PC-9 (cell line): ENCODE data around the gene ZNF484. TPM values are rescaled to one million over a fixed set of nuclear protein-coding genes. Genes with fewer than 3 reads are reported as not detected.
"Not testable (repeated sequence)": the region's sequence is repeated elsewhere in the genome, so short reads cannot be mapped to it uniquely, and the experiment has no call there.

Experiments used
- BruUV-seq: library from RNA; stranded (reverse); fragments of 400-500 nt; replicated peaks from 2 replicates; lab custom pipeline; 2021; lab: Mats Ljungman, UMichigan
- CTCF ChIA-PET: fragments of 300-600 bp; sonication (Branson Sonifier 250); formaldehyde crosslinking; loops from one replicate; lab custom pipeline; 2022; ENCODE audit warnings: antibody characterized with exemption; lab: Charles Lee
- POLR2A ChIA-PET: fragments of 300-600 bp; sonication (Branson Sonifier 250); formaldehyde crosslinking; loops from one replicate; lab custom pipeline; 2022; ENCODE audit warnings: antibody characterized with exemption; ENCODE audit not compliant: unreplicated experiment; lab: Charles Lee
- DNase-seq, 2 experiments: peaks; one replicate each; pipeline versions ENCODE4 v3.0.0 to v3.0.0-alpha.2; 2015 to 2022; ENCODE audit warnings: mixed read lengths in 1 of 2
- H2AFZ ChIP-seq: fragments of 200-600 bp; sonication (generic); 2 replicates; pipeline ENCODE4 v1.8.1; 2017; ENCODE audit warnings: antibody characterized with exemption
- H3F3A ChIP-seq: fragments of 200-600 bp; sonication (generic); 2 replicates; pipeline ENCODE4 v1.8.1; 2017; ENCODE audit warnings: antibody characterized with exemption, mild to moderate bottlenecking, low read depth; ENCODE audit not compliant: insufficient read depth
- H3K27ac ChIP-seq: fragments of 200-600 bp; sonication (generic); 2 replicates; pipeline ENCODE4 v1.6.1; 2016; ENCODE audit warnings: mixed run types
- H3K27me3 ChIP-seq: fragments of 200-600 bp; sonication (generic); 2 replicates; pipeline ENCODE4 v1.6.1; 2016; ENCODE audit warnings: low read depth, mixed run types; ENCODE audit not compliant: insufficient read depth
- H3K36me3 ChIP-seq: fragments of 200-600 bp; sonication (generic); 2 replicates; pipeline ENCODE4 v1.6.1; 2016; ENCODE audit warnings: low read depth, mixed run types
- H3K4me1 ChIP-seq: fragments of 200-600 bp; sonication (generic); replicated peaks from 2 replicates; pipeline ENCODE4 v1.6.1; 2016; ENCODE audit warnings: mixed run types; ENCODE audit not compliant: insufficient read depth
- H3K4me2 ChIP-seq: fragments of 200-600 bp; sonication (generic); 2 replicates; pipeline ENCODE4 v1.6.1; 2017; ENCODE audit warnings: mixed run types
- H3K4me3 ChIP-seq: fragments of 200-600 bp; sonication (generic); 2 replicates; pipeline ENCODE4 v1.6.1; 2016; ENCODE audit warnings: mixed run types
- H3K79me2 ChIP-seq: fragments of 200-600 bp; sonication (generic); 2 replicates; pipeline ENCODE4 v1.6.1; 2017; ENCODE audit warnings: low read depth, mixed run types
- H3K9me2 ChIP-seq: fragments of 200-600 bp; sonication (generic); 2 replicates; pipeline ENCODE4 v1.8.1; 2017; ENCODE audit warnings: mild to moderate bottlenecking; ENCODE audit not compliant: insufficient read depth
- H3K9me3 ChIP-seq: fragments of 200-600 bp; sonication (generic); 2 replicates; pipeline ENCODE4 v1.8.1; 2016; ENCODE audit warnings: low read depth; ENCODE audit not compliant: insufficient read depth
- H4K20me1 ChIP-seq: fragments of 200-600 bp; sonication (generic); 2 replicates; pipeline ENCODE4 v1.8.1; 2017; ENCODE audit not compliant: insufficient read depth
- CTCF ChIP-seq: fragments of 200-600 bp; sonication (generic); conservative IDR thresholded peaks from 2 replicates; pipeline ENCODE4 v1.6.1; 2017; ENCODE audit warnings: mixed run types, antibody characterized with exemption, mild to moderate bottlenecking, moderate library complexity
- EZH2 ChIP-seq: fragments of 200-600 bp; sonication (generic); IDR thresholded peaks from 2 replicates; pipeline ENCODE4 v1.8.0; 2017; ENCODE audit warnings: antibody characterized with exemption, low read depth
- intact Hi-C: fragments of 100-400 bp; cut with micrococcal nuclease; formaldehyde crosslinking; loops from one replicate; pipeline ENCODE4 v1.10.0; 2022; ENCODE audit not compliant: unreplicated experiment
- total RNA-seq: library from RNA; stranded (reverse); gene quantifications from 2 replicates; pipeline ENCODE4 v1.2.3, GENCODE V29; 2021

ZNF484 gene
- total RNA-seq, 1 experiment from 2014 or later = 10.8 TPM

- ChIA-PET CTCF (interaction anchor here (0.6 kb wide), 1 partner anchor 146 kb away, joined by 3 read pairs; no protein-coding TSS in a partner anchor), POLR2A (interaction anchor here (0.6 kb wide), 1 partner anchor 381 kb away, joined by 4 read pairs; no protein-coding TSS in a partner anchor)
- no peaks in the 10 kb centered on the region for H3K4me1 ChIP-seq
- TF ChIP-seq EZH2 (no peak), CTCF (no peak)
- H3K9me3 ChIP-seq = peaks cover 60% of the 10 kb centered on the region
- H2AFZ ChIP-seq = no peak overlapping the region
- no peaks in the 10 kb centered on the region for H3F3A ChIP-seq
- no TSS peak for BruUV-seq
- H3K36me3 ChIP-seq = peaks cover 79% of the 10 kb centered on the region
- no peaks in the 10 kb centered on the region for H3K9me2 ChIP-seq
- no peak for DNase-seq
- no peak overlapping the region for H3K27ac ChIP-seq
- H3K79me2 ChIP-seq = no peaks in the 10 kb centered on the region
- no peaks in the 10 kb centered on the region for H3K27me3 ChIP-seq
- H4K20me1 ChIP-seq = no peaks in the 10 kb centered on the region
- H3K4me2 ChIP-seq = no peak overlapping the region
- intact Hi-C loops = no loop called here
- H3K4me3 ChIP-seq = no peak overlapping the region
Measured at GRCh38 chr9:92850898-92851297, 26.9 kb downstream of the ZNF484 start.

- CTCF ChIA-PET, H3K79me2 ChIP-seq, H3F3A ChIP-seq, H3K4me2 ChIP-seq, DNase-seq, BruUV-seq, H3K27me3 ChIP-seq, intact Hi-C loops, H2AFZ ChIP-seq, H3K9me2 ChIP-seq, H3K4me3 ChIP-seq, H3K27ac ChIP-seq, H3K4me1 ChIP-seq, H4K20me1 ChIP-seq: not testable (repeated sequence)
- Histone ChIP-seq H3K36me3 (peaks cover 77% of the 10 kb centered on the region), H3K9me3 (peaks cover 63% of the 10 kb centered on the region)
- POLR2A ChIA-PET = interaction anchor here (0.6 kb wide), 1 partner anchor 12 kb away, joined by 3 read pairs; no protein-coding TSS in a partner anchor
Measured at GRCh38 chr9:92848740-92849139, 29.1 kb downstream of the ZNF484 start.

- POLR2A ChIA-PET = no interaction called here
- Histone ChIP-seq H3K9me2 (no peaks in the 10 kb centered on the region), H3K4me3 (no peak overlapping the region), H3K27me3 (no peaks in the 10 kb centered on the region), H3K79me2 (no peaks in the 10 kb centered on the region), H2AFZ (no peak overlapping the region), H3F3A (0 out of 2 replicates have a peak, but pooled peaks cover 6% of the 10 kb centered on the region), H3K9me3 (peaks cover 66% of the 10 kb centered on the region), H3K4me1 (no peaks in the 10 kb centered on the region), H3K27ac (no peak overlapping the region), H3K36me3 (peaks cover 65% of the 10 kb centered on the region), H3K4me2 (no peak overlapping the region), H4K20me1 (no peaks in the 10 kb centered on the region)
- no peak for TF ChIP-seq EZH2
- no peak for TF ChIP-seq CTCF
- CTCF ChIA-PET = no interaction called here
- no peak for DNase-seq
- no TSS peak for BruUV-seq
- intact Hi-C loops = no loop called here
Measured at GRCh38 chr9:92846662-92847145, 31.1 kb downstream of the ZNF484 start.

GRCh38 chr9:92838411-92838810 lies 39.4 kb downstream of the ZNF484 start:
- H4K20me1 ChIP-seq, H3K4me1 ChIP-seq, H3K4me2 ChIP-seq, H3K27ac ChIP-seq, POLR2A ChIA-PET, H3K36me3 ChIP-seq, intact Hi-C loops, H3K9me2 ChIP-seq, BruUV-seq, CTCF ChIA-PET, H3F3A ChIP-seq, H3K4me3 ChIP-seq, H3K79me2 ChIP-seq, DNase-seq, H3K27me3 ChIP-seq, H2AFZ ChIP-seq: not testable (repeated sequence)
- peaks cover 20% of the 10 kb centered on the region for H3K9me3 ChIP-seq
